ACHN (cell line): ENCODE measurements around the gene DPPA3.
"Not testable (repeated sequence)": the region's sequence is repeated elsewhere in the genome, so short reads cannot be mapped to it uniquely, and the experiment has no call there.

Experiments
- DNase-seq: peaks from one replicate; pipeline ENCODE4 v3.0.0-alpha.2; 2015
- in situ Hi-C: cut with HindIII; loops from 2 replicates; pipeline ENCODE4 v1.10.0; 2017; ENCODE audit warnings: low sequenced_read_pairs, low pct_ligation_motif_present, low pct_unique_long_range_greater_than_20kb

Gene DPPA3

GRCh38 chr12:7719946-7720730, 8.9 kb downstream of the DPPA3 start:
- DNase-seq: no peak
- in situ Hi-C loops: no loop called here

- no peak for DNase-seq
- in situ Hi-C loops: no loop called here
Observed at GRCh38 chr12:7723926-7724325, 12.7 kb downstream of the DPPA3 start.

GRCh38 chr12:7729746-7730145, 18.5 kb downstream of the DPPA3 start:
- in situ Hi-C loops: no loop called here
- no peak for DNase-seq

GRCh38 chr12:7730984-7731383, 19.8 kb downstream of the DPPA3 start:
- DNase-seq, in situ Hi-C loops: not testable (repeated sequence)

GRCh38 chr12:7731486-7731885, 20.3 kb downstream of the DPPA3 start:
- in situ Hi-C loops: no loop called here
- DNase-seq: no peak

- in situ Hi-C loops: no loop called here
- no peak for DNase-seq
Observed at GRCh38 chr12:7732993-7733392, 21.8 kb downstream of the DPPA3 start.

GRCh38 chr12:7747246-7747645, 36.0 kb downstream of the DPPA3 start, which contains the start of gene CLEC4C:
CLEC4C (minus strand) TSS chr12:7747375; CDS start chr12:7747348, 27 bp downstream.
- in situ Hi-C loops: no loop called here
- DNase-seq: no peak

GRCh38 chr12:7748852-7749251, 37.6 kb downstream of the DPPA3 start:
- no peak for DNase-seq
- in situ Hi-C loops: no loop called here

GRCh38 chr12:7749442-7749841, 38.2 kb downstream of the DPPA3 start:
- DNase-seq: no peak
- in situ Hi-C loops: no loop called here

GRCh38 chr12:7750350-7750749, 39.1 kb downstream of the DPPA3 start:
- in situ Hi-C loops: no loop called here

GRCh38 chr12:7751394-7751793, 40.2 kb downstream of the DPPA3 start:
- no peak for DNase-seq
- in situ Hi-C loops: no loop called here

More at GRCh38 chr12:7750350-7750749, 39.1 kb downstream of the DPPA3 start:
- no peak for DNase-seq

- DNase-seq, in situ Hi-C loops: not testable (repeated sequence)
Observed at GRCh38 chr12:7751941-7752922, 41.0 kb downstream of the DPPA3 start.

- in situ Hi-C loops, DNase-seq: not testable (repeated sequence)
Observed at GRCh38 chr12:7755668-7756067, 44.4 kb downstream of the DPPA3 start.

GRCh38 chr12:7756993-7757392, 45.8 kb downstream of the DPPA3 start:
- in situ Hi-C loops: no loop called here

GRCh38 chr12:7758766-7759140, 47.5 kb downstream of the DPPA3 start:
- in situ Hi-C loops: no loop called here
- DNase-seq: no peak

More at GRCh38 chr12:7756993-7757392, 45.8 kb downstream of the DPPA3 start:
- DNase-seq: no peak
